HCT116 (cell line): Measurements from ENCODE around the gene MBD3. TPM values are rescaled to one million over a fixed set of nuclear protein-coding genes. Genes with fewer than 3 reads are reported as not detected.

Source experiments
- ATAC-seq: fragments of 200-7000 bp; cut with Tn5 transposase; 2 replicates; pipeline ENCODE4 v1.9.1; 2020; ENCODE audit warnings: mild to moderate bottlenecking, moderate library complexity
- BruUV-seq: library from RNA; stranded (reverse); fragments of 400-500 nt; replicated peaks from 2 replicates; lab custom pipeline; 2021; lab: Mats Ljungman, UMichigan
- CTCF ChIA-PET: fragments of 300-600 bp; sonication (Branson Sonifier 250); formaldehyde crosslinking; loops from one replicate; lab custom pipeline; 2021; ENCODE audit warnings: antibody characterized with exemption; lab: Charles Lee
- POLR2A ChIA-PET: fragments of 300-600, 350-600 bp; sonication (Branson Sonifier 250); formaldehyde crosslinking; loops from one replicate; lab custom pipeline; 2021; ENCODE audit warnings: antibody characterized with exemption; lab: Charles Lee
- RAD21 ChIA-PET, 2 experiments: fragments of 300-600 bp; sonication (Branson Sonifier 250); formaldehyde crosslinking; loops; one replicate each; lab custom pipeline; 2023; ENCODE audit warnings: low total read pairs in 2 of 2; ENCODE audit not compliant: uncharacterized antibody in 2 of 2, unreplicated experiment in 2 of 2, low non-redundant PET in 1 of 2; lab: Charles Lee
- DNase-seq: peaks from one replicate; pipeline ENCODE4 v3.0.0-alpha.2; 2010; ENCODE audit warnings: low read depth, low spot score
- H2AFZ ChIP-seq: fragments of 200-600 bp; shearing (Covaris generic), sonication (generic); 2 replicates; pipeline ENCODE4 v1.6.1; 2017; ENCODE audit warnings: low read depth, mixed run types, mixed read lengths, antibody characterized with exemption, low read length; ENCODE audit not compliant: poor library complexity, severe bottlenecking
- H3K27ac ChIP-seq: 2 replicates; pipeline ENCODE4 v1.5.1; 2012; ENCODE audit warnings: low read depth, low read length
- H3K27me3 ChIP-seq: fragments of 200-600 bp; sonication (generic); 2 replicates; pipeline ENCODE4 v1.6.1; 2016; ENCODE audit warnings: mixed run types, low read length, mixed read lengths; ENCODE audit not compliant: insufficient read depth
- H3K36me3 ChIP-seq, 2 experiments: fragments of 200-500 bp in 1 of 2; fragments of 200-600 bp in 1 of 2; sonication (Bioruptor generic) in 1 of 2; sonication (generic) in 1 of 2; 2 replicates each; pipeline versions ENCODE4 v1.5.1 to v1.6.1; 2014 to 2016; ENCODE audit warnings: low read length in 2 of 2, inconsistent platforms in 1 of 2, mixed read lengths in 1 of 2, mixed run types in 1 of 2; ENCODE audit not compliant: insufficient read depth in 2 of 2, control insufficient read depth in 1 of 2
- H3K4me1 ChIP-seq, 2 experiments: fragments of 200-600 bp in 1 of 2; sonication (generic) in 1 of 2; 2 replicates each; pipeline versions ENCODE4 v1.5.1 to v1.6.1; 2012 to 2017; ENCODE audit warnings: low read length in 2 of 2, inconsistent platforms in 1 of 2, mild to moderate bottlenecking in 1 of 2, mixed read lengths in 1 of 2, mixed run types in 1 of 2, moderate library complexity in 1 of 2; ENCODE audit not compliant: insufficient read depth in 2 of 2, control insufficient read depth in 1 of 2
- H3K4me2 ChIP-seq: fragments of 200-600 bp; sonication (generic); 2 replicates; pipeline ENCODE4 v1.6.1; 2017; ENCODE audit warnings: mixed run types, low read length, mixed read lengths
- H3K4me3 ChIP-seq, 2 experiments: fragments of 200-600 bp in 1 of 2; sonication (generic) in 1 of 2; replicated peaks in 1 of 2; 2 replicates each; pipeline ENCODE4 v1.5.1; 2011 to 2016; ENCODE audit warnings: low read length in 2 of 2, control low read depth in 1 of 2, low read depth in 1 of 2, mild to moderate bottlenecking in 1 of 2, mixed read lengths in 1 of 2, mixed run types in 1 of 2
- H3K79me2 ChIP-seq: fragments of 200-600 bp; sonication (generic); 2 replicates; pipeline ENCODE4 v1.6.1; 2017; ENCODE audit warnings: mild to moderate bottlenecking, mixed run types, low read length, moderate library complexity, mixed read lengths; ENCODE audit not compliant: insufficient read depth
- H3K9ac ChIP-seq: fragments of 200-600 bp; sonication (generic); 2 replicates; pipeline ENCODE4 v1.6.1; 2016; ENCODE audit warnings: low read length, mixed read lengths
- H3K9me2 ChIP-seq: fragments of 200-600 bp; sonication (generic), shearing (Covaris generic); 2 replicates; pipeline ENCODE4 v1.6.1; 2017; ENCODE audit warnings: mixed run types, mild to moderate bottlenecking, moderate library complexity; ENCODE audit not compliant: insufficient read depth
- H3K9me3 ChIP-seq, 2 experiments: fragments of 200-500 bp in 1 of 2; fragments of 200-600 bp in 1 of 2; sonication (Bioruptor generic) in 1 of 2; sonication (generic) in 1 of 2; 2 replicates each; pipeline ENCODE4 v1.6.1; 2014 to 2017; ENCODE audit warnings: low read length in 2 of 2, mixed read lengths in 2 of 2, inconsistent platforms in 1 of 2, low read depth in 1 of 2, mild to moderate bottlenecking in 1 of 2, mixed run types in 1 of 2, moderate library complexity in 1 of 2; ENCODE audit not compliant: control insufficient read depth in 1 of 2, insufficient read depth in 1 of 2
- H4K20me1 ChIP-seq: fragments of 200-600 bp; sonication (generic), shearing (Covaris generic); 2 replicates; pipeline ENCODE4 v1.6.1; 2017; ENCODE audit warnings: mixed run types, mild to moderate bottlenecking, moderate library complexity; ENCODE audit not compliant: insufficient read depth
- CBX3 ChIP-seq: IDR thresholded peaks from 2 replicates; pipeline ENCODE4 v1.6.1; 2012; ENCODE audit warnings: low read depth
- CEBPB ChIP-seq: IDR thresholded peaks from 2 replicates; pipeline ENCODE4 v1.6.1; 2012; ENCODE audit warnings: low read depth
- EZH2 ChIP-seq: fragments of 200-600 bp; sonication (generic); IDR thresholded peaks from 2 replicates; pipeline ENCODE4 v1.6.1; 2017; ENCODE audit warnings: antibody characterized with exemption, mixed run types
- EZH2phosphoT487 ChIP-seq: fragments of 200-600 bp; IDR thresholded peaks from 2 replicates; pipeline ENCODE4 v1.6.1; 2018; ENCODE audit warnings: antibody characterized with exemption, borderline replicate concordance
- POLR2A ChIP-seq: IDR thresholded peaks from 2 replicates; pipeline ENCODE4 v1.7.0; 2011; ENCODE audit warnings: borderline replicate concordance; ENCODE audit not compliant: insufficient read depth, insufficient read length; ENCODE audit errors: extremely low read depth
- SRF ChIP-seq: IDR thresholded peaks from 2 replicates; pipeline ENCODE4 v1.6.1; 2012; ENCODE audit warnings: low read depth
- TCF7L2 ChIP-seq: IDR thresholded peaks from 2 replicates; pipeline ENCODE4 v1.7.0; 2011; ENCODE audit warnings: borderline replicate concordance, inconsistent platforms; ENCODE audit not compliant: insufficient read depth, insufficient read length; ENCODE audit errors: extremely low read depth
- ZNF274 ChIP-seq: fragments of 200-500 bp; sonication (Bioruptor generic); IDR thresholded peaks from 2 replicates; pipeline ENCODE4 v1.6.1; 2014; ENCODE audit warnings: mild to moderate bottlenecking, low read depth, low read length, inconsistent platforms
- intact Hi-C: fragments of 100-400 bp; cut with micrococcal nuclease; formaldehyde crosslinking; loops from 2 replicates; pipeline ENCODE4 v1.10.0; 2022
- total RNA-seq: library from RNA; stranded (reverse); gene quantifications from one replicate; pipeline ENCODE4 v1.2.1, GENCODE V29; 2021; ENCODE audit not compliant: unreplicated experiment
- TF ChIP-seq, protein P1 (sequence below): IDR thresholded peaks from 2 replicates; pipeline ENCODE4 v1.6.1; 2011; ENCODE audit warnings: mild to moderate bottlenecking, low read length, moderate library complexity; ENCODE audit not compliant: insufficient replicate concordance; ENCODE audit errors: extremely low read depth
- TF ChIP-seq, protein P2 (sequence below): IDR thresholded peaks from 2 replicates; pipeline ENCODE4 v1.6.1; 2012

Gene MBD3
- total RNA-seq, 1 experiment from 2014 or later, result 85.7 TPM

DNA sequence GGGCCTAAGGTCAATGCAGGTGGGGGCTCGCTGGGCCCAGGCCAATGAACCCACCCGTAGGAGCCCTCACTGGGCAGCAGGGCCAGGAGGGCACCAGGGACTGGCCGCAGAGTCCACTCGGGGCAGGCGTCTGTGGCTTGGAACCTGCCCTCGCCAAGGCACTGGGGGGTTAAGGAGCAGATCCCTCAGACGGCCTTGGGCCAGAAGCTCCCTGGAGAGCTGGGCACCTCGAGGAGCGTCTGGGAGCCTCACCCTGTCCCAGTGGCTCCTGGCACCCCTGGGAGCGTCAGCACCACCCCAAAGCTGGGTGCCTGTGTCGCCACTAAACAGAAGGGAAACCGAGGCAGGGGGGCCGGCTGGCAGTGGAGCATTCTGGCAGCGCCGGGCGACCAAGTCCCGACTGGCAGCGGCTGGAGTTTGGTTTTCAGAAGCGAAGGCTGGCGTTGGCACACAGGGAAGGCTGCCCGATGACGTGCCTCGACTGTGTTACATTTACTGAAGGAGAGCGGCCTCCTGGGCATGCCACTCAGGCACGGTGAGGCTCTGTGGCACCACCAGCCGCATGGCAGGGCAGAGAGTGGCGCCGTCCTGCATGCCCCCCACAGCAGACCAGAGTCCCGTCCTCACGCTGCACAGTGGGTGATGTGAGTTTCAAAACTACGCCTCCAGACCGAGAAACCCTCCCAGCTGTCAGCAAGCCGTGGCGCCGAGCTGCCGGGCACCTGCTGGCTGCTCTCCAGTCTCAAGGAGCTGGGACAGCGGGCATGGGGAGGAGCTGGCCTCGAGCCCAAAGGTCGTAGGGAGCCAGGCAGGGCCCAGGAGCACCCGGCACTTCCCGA is 15.4 kb downstream of the MBD3 start:
- H3K9me2 ChIP-seq, result no peaks in the 10 kb centered on the region
- intact Hi-C loops, result no loop called here
- no peak overlapping the region for H2AFZ ChIP-seq
- DNase-seq (no peak), ATAC-seq (0 out of 2 replicates have a peak, but pooled peaks have one; percentile 10)
- H3K4me2 ChIP-seq, result no peak overlapping the region
- ChIA-PET RAD21 (no interaction called here), CTCF (no interaction called here), POLR2A (interaction anchor here (1.2 kb wide), 1 partner anchor 18 kb away, joined by 3 read pairs; no protein-coding TSS in a partner anchor)
- no peaks in the 10 kb centered on the region for H3K27me3 ChIP-seq
- H3K36me3 ChIP-seq, result peaks cover 4 to 8% of the 10 kb centered on the region in 2 experiments; a peak in 1 of 4 replicates
- no TSS peak for BruUV-seq
- no peaks in the 10 kb centered on the region for H3K79me2 ChIP-seq
- H4K20me1 ChIP-seq, result no peaks in the 10 kb centered on the region
- no peaks in the 10 kb centered on the region for H3K9me3 ChIP-seq
- H3K27ac ChIP-seq, result no peak overlapping the region
- H3K9ac ChIP-seq, result no peak overlapping the region
- H3K4me3 ChIP-seq, result no peak overlapping the region
- TF ChIP-seq CEBPB, result no peak
- no peak for TF ChIP-seq POLR2A
- H3K4me1 ChIP-seq, result no peaks in the 10 kb centered on the region

DNA sequence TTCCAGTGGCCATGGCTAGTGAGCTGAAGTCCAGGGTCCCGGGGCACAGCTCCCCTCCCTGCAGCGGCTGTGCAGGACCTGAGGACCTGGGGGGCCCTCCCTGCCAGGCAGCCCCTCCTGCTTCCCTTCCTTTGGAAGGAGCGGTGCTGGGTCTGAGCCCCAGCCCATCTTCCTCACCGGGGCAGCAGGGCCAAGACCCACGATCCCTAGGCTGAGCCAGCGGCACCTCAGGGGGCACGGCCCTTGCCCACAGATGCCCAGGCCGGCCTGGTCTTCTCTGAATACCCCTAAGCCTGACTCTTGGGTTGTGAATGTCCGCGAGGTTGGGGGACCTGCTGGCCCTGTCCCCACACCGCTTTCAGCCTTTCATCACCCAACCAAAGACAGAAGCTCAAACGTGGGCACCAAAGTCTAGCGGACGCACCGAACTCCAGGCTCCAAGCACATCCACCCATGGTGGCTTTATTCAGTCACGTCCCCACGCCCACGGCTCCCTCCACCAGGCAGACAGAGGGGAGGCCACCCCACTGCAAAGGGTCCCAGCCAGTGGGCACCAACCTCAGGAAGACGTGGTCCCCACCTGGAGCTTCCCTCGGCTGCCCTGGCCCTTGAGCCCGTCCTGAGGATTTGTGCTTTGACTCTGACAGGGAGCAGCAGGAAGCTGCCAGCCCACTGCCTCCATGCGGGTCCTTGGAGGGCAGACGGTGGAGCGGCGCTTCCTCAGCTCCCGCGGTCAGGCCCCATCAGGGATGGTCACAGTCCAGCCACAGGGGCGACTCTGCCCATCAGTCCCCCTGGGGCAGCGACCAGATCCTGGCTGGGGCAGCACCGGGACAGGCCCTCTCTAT is 16.2 kb downstream of the MBD3 start:
- BruUV-seq, result TSS peak; percentile 35
- POLR2A ChIA-PET, result interaction anchor here (1.2 kb wide), 1 partner anchor 18 kb away, joined by 3 read pairs; no protein-coding TSS in a partner anchor
- no peak overlapping the region for H3K9ac ChIP-seq
- TF ChIP-seq TCF7L2 (no peak), CBX3 (no peak), EZH2 (no peak), EZH2phosphoT487 (no peak), ZNF274 (no peak), SRF (no peak)
- TF ChIP-seq, protein P1, sequence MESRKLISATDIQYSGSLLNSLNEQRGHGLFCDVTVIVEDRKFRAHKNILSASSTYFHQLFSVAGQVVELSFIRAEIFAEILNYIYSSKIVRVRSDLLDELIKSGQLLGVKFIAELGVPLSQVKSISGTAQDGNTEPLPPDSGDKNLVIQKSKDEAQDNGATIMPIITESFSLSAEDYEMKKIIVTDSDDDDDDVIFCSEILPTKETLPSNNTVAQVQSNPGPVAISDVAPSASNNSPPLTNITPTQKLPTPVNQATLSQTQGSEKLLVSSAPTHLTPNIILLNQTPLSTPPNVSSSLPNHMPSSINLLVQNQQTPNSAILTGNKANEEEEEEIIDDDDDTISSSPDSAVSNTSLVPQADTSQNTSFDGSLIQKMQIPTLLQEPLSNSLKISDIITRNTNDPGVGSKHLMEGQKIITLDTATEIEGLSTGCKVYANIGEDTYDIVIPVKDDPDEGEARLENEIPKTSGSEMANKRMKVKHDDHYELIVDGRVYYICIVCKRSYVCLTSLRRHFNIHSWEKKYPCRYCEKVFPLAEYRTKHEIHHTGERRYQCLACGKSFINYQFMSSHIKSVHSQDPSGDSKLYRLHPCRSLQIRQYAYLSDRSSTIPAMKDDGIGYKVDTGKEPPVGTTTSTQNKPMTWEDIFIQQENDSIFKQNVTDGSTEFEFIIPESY, result no peak
- TF ChIP-seq, protein P2, sequence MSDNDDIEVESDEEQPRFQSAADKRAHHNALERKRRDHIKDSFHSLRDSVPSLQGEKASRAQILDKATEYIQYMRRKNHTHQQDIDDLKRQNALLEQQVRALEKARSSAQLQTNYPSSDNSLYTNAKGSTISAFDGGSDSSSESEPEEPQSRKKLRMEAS, result no peak
- H3K36me3 ChIP-seq, result peaks cover 4 to 8% of the 10 kb centered on the region in 2 experiments; a peak in 1 of 4 replicates
- no peaks in the 10 kb centered on the region for H3K9me3 ChIP-seq
- H3K27ac ChIP-seq, result no peak overlapping the region
- no peaks in the 10 kb centered on the region for H3K27me3 ChIP-seq
- no peaks in the 10 kb centered on the region for H4K20me1 ChIP-seq
- DNase-seq (no peak), ATAC-seq (peak; percentile 13; the same call in 1 of the 2 replicates)
- H3K4me2 ChIP-seq, result no peak overlapping the region
- no peak overlapping the region for H2AFZ ChIP-seq
- no peaks in the 10 kb centered on the region for H3K4me1 ChIP-seq
- intact Hi-C loops, result no loop called here
- CTCF ChIA-PET, result no interaction called here
- H3K79me2 ChIP-seq, result no peaks in the 10 kb centered on the region
- H3K4me3 ChIP-seq, result no peak overlapping the region
- RAD21 ChIA-PET, result interaction anchor here in 1 of 2 experiments (0.7 kb wide), 1 partner anchor 12 kb away, joined by 3 read pairs; no protein-coding TSS in a partner anchor
- H3K9me2 ChIP-seq, result no peaks in the 10 kb centered on the region
